Activated T-cell treated with anti-CD3 and anti-CD28 coated beads, Interleukin-2, amount 50 U/mL, for 1 hour (primary cell): ENCODE data around the gene SRMS.
"Not testable (repeated sequence)": the region's sequence is repeated elsewhere in the genome, so short reads cannot be mapped to it uniquely, and the experiment has no call there.

ENCODE experiments used
- DNase-seq: peaks from one replicate; pipeline ENCODE4 v3.0.0-alpha.2; 2020

The SRMS gene

DNA sequence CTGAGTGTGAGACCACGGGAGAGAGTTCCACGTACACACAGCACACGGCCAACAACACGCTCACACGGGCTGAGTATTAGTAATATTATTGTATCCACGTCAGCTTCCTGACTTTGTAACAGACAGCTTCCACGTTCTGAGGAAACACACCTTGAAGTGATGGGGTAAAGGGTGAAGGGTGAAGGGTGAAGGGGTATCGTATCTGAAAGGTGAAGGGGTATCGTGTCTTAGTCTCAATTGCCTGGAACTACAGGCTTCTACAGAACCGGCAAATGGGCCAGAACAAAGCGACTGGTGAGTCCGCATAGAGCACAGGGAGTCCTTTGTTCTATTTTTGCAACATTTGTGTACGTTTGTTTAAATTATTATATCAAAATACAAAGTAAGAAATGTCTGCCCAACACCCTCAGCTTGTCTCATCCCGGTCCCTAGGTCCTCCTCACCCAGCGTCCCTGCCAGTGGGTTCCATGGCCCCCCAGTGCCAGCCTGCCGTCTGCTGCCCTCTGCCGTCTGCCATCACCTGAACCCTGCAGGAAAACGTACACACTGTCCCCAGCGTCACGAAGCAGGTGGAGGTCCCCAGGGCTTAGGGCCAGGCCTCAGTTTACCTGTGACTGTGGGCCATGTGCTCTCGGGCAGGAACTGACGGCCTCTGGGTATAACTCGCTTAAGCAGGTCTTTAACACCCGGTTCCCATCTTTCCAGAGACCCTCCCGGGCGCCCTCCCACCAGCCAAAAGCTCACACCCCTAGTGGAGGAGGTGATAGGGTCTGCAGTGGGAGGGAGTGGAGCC, 30.9 kb upstream of the SRMS start:
- no peak for DNase-seq

DNA sequence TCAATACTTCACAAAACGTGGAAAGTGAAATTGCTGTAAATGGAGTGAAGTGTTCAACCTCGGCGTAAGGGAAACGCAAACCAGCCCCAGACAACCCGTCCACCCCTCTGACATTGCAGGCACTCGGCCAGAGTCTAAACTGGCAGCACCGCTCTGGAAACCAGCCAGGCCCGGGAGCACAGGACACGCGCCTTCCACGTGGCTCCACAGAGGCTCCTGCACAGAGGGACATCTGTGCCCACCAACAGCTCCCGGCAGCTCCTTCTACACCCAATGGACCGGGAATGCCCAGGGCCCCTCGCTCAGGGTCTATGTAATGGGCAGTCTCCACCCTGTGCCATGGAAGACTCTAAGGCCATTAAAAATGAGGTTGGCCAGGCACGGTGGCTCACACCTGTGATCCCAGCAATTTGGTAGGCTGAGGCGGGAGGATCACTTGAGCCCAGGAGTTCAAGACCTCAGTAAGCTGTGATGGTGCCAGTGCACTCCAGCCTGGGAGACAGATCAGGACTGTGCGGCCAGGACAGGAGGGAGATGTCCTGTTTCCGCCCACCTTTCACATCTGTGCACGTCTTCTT, 29.9 kb upstream of the SRMS start:
- no peak for DNase-seq

DNA sequence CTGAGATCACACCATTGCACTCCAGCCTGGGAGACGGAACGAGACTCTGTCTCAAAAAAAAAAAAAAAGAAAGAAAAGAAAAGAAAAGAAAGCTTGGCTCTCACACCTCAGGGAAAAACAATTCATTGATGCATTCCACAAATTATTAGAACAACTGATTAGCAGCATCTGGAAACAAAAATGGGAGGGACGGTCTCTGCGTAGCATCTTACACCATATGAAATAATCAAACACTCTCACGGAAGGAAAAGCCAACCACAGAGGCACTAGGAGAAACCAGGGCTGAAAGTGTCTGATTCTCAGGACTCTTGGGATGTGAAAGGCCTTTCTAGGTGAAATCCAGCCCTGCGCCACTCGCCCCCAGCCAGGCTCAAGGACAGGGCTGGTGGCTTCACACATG, 28.8 kb upstream of the SRMS start:
- no peak for DNase-seq

DNA sequence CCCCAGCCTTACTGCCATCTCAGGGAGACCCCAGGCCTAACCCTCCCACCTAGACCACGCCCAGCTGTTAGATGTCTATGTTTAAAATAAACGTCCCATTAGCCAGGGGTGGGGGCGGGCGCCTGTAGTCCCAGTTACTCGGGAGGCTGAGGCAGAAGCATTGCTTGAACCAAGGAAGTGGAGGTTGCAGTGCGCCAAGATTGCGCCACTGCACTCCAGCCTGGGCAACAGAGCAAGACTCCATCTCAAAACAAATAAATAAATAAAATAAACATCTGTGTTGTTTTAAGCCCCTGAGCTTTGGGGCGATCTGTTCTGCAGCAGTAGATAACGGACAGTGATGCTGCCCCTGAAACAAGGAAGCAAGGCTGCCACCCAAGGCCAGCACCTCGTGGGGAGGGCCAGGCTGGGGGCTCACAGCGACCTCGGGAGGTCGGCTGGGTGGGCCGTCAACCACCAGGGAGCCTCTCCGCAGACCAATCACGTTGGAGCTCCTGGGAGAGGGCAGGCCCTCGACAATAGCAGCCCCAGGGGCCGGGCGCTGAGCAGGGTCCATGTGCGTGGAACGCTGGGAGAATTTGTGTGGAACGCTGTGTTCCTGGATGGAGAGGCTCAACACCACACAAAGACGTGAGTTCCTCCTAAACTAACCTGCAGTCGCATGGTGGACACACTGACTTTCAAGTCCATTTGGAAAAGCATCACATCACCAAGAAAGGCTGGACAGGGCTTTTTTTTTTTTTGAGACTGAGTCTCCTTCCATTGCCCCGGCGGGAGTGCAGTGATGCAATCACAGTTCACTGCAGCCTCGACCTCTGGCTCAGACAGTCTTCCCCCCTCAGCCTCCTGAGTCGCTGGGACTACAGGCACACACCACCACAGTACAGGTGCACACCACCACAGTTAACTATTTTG, 27.5 kb upstream of the SRMS start:
- no peak for DNase-seq

DNA sequence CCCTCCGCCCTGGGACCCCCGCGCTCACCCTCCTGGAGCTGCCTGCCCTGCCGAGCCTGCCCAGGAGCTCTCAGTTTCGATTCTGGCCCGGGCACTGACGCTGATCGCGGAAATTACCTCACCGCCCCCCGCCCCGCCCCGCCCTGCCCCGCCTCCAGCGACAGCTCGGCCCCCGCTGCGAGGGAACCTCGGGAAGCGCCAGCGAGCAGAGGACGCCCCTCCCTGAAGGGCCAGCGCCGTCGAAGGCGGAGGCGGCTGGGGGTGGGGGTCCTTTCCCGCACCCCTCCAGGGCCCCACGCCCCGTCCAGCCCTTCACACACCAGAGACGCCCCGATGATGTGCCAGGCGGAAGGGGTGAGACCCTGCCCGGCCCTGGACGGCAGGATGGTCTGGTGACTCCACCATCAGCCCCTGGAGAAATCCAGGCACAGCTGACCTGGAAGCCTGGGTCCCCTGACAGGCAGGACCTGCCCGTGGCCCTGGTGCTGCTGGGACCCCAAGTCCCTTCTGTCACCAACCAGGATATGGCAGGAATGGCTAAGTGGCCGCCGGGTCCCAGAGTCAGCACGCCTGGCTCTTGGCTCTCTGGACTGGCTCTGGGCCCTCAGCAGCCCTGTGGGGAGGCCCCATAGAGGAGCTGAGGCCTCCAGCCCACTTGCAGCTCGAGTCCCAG, 26.7 kb upstream of the SRMS start, which contains the start of gene HELZ2:
Gene HELZ2, minus strand, starts transcription at position 84 of the 673 bp plus-strand sequence. CDS start 1,854 bp downstream, outside the sequence.
- DNase-seq = peak; percentile 71

DNA sequence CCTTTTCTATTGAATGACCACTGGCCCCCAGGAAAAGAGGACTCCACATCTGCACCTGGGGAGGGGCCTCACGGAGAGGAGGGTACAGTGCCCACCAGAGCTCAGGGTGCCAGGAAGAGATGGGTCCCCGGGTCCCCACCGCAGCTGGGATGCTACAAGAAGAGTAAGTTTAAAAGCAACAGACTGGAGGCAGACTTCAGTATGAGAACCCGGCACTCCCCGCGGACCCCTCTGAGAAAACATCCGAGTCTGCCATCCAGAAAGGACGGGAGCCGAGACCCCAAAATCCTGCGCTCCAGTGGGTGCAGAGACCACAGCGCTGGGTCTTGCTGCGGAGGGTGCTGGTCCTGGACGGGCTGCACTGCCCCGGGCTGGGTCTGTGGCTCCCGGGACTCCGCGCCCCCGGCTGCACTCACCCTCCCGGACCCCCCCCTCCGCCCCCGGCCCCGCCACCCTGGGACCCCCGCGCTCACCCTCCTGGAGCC, 26.1 kb upstream of the SRMS start:
- no peak for DNase-seq

DNA sequence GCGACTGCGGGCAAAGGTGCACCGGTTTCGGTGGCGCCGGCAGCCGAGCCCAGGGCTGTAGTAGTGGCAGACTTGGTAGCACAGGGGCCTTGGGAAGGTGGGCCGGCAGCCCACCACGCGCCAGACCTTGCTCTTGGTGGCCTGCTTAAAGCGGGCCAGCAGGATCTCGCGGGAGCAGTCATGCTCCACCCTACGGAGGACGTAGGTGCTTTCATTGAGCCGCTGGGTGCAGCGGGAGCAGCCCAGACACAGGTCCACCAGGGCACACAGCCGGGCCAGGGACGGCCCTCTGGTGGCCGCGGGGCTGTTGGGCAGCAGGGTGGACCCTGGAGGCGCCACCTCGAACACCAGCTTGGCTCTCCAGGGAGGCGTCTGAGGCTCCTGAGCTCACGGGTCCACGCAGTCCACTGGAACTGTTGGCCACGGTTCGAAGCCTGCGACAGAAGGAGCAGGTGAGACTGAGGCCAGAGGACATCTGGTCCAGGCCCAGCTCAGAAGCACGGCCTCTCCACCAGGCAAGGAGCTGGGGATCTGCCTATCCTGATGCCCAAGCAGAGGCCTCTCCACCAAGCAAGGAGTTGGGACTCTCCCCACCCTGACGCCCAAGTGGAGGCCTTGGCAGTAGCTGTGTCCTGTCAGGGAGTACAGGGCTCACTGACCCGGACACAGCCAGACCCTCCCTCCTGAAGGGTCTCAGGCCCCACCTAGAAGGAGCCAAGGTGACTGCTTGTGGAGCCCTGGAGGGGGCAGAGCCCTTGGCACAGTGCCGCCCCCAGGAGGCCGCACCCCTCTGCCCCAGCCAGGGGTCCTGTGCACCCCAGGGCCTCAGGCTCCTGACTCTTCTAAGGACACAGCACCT, 25.5 kb upstream of the SRMS start:
- DNase-seq = no peak

DNA sequence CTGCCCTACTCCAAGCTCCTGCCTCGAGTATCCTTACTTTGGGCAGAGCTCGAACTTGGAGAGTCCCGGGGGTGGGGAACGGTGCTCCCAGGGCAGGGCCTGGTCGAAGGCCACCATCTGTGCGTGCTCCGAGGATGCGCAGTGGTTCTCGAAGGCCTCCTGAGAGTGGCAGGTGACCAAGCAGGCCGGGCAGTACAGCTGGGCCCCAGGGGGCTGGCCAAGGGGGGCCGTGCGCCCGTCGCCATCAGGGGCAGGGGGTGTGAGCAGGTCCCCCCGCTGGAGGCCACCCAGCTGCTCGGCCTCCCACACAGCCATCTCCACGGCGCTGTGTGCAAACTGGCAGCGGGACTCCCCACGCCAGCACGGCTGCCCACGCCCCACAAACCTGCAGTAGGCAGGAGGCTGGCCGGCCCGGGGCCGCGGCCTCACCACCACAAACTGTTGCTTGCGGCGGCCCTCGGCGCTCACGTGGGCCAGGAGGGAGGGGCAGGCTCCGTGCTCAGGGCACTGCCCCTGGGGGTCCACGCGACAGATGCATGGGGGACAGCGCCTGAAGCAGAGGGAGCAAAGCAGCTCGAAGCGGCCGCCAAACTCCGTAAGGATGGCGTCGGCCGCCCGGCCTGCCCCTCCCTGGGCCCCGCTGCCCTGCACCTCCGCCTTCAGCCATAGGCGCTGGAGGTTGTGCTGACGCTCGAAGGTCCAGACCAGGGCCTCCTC, 24.7 kb upstream of the SRMS start:
- no peak for DNase-seq

DNA sequence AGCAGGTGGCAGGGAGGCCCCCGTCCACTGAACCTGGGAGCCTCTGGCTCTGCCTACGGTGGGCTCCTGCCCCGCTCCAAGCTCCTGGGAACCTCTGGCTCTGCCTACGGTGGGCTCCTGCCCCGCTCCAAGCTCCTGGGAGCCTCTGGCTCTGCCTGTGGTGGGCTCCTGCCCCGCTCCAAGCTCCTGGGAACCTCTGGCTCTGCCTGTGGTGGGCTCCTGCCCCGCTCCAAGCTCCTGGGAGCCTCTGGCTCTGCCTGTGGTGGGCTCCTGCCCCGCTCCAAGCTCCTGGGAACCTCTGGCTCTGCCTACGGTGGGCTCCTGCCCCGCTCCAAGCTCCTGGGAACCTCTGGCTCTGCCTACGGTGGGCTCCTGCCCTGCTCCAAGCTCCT, 23.5 kb upstream of the SRMS start:
- DNase-seq = not testable (repeated sequence)

DNA sequence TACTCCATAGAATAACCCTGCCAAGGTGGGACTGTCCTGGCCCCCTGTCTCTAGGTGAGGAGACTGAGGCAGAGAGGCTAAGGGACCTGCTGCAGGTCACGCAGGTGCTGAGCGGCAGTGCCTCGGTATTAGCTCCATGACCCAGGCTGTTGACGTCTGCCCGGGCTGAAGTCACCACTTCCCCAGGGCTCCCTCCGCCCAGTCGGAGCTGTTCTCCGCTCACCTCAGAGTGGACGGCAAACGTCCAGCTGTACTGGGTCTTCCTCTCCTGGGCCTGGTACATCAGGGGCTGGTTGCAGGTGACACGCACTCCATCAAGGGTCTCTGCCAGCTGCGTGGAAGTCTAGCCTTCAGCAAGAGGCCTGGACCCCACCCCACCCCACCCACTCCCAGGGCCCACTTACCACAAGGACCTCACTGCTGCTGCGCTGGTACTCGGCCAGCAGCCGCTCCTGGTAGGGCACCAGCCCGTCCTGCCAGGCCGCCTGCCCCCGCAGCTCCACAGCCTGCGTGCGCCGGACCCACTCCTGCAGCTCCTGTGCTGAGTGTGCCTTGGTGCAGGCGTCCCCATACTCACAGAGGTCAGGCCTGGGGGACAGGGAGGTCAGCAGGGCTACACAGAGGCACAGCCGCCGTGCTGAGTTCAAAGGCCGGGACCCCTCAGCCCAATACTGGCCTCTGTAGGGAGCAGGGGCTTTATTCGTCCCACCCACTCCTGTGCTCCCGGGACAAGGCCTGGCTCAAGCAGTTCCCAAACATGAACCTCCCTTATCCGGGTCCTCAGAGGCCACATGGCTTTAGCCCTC, 22.9 kb upstream of the SRMS start:
- no peak for DNase-seq

DNA sequence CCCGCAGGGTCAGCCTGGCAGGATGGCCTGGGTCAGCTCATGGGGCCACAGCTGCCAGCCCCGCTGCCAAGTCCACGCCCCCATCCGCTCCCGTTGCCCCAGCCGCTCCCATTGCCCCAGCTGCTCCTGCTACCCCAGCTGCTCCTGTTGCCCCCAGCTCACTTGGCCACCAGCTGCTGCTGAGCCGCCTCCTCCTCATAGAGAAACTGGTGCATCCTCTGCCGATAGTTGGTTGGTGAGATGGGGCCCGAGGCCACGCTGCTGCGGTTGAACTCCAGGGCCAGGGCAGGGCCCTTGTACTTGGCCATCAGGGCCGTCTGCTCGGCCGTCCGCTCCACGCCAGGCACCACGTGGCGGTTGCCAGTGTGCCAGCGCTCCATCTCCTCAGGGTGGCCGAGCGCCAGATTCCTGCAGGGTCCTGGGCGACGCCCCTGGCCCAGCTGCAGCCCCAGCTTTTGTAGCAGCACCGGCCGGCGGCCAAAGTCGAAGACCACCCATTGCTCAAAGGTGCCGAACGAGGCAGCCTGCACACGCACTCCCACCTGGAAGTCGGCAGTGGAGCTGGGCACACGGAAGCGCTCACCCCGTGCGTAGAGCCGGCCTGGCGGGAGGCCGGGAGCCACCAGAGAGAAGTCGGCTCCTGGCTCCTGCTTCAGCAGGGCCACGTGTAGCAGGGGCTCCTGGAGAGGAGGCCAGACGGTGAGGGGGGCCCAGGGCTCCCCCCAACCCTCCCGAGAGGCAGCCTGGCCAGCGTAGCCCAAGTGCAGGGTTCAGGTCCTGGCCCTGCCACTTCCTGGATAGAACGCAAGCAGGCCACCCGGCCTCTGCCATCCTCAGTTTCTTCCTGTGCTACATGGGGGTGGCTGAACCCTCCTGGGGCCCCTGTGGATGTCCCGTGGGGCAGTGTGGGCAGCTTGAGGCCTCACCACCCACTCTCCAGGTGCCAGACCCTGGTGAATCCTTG, 21.7 kb upstream of the SRMS start:
- no peak for DNase-seq

DNA sequence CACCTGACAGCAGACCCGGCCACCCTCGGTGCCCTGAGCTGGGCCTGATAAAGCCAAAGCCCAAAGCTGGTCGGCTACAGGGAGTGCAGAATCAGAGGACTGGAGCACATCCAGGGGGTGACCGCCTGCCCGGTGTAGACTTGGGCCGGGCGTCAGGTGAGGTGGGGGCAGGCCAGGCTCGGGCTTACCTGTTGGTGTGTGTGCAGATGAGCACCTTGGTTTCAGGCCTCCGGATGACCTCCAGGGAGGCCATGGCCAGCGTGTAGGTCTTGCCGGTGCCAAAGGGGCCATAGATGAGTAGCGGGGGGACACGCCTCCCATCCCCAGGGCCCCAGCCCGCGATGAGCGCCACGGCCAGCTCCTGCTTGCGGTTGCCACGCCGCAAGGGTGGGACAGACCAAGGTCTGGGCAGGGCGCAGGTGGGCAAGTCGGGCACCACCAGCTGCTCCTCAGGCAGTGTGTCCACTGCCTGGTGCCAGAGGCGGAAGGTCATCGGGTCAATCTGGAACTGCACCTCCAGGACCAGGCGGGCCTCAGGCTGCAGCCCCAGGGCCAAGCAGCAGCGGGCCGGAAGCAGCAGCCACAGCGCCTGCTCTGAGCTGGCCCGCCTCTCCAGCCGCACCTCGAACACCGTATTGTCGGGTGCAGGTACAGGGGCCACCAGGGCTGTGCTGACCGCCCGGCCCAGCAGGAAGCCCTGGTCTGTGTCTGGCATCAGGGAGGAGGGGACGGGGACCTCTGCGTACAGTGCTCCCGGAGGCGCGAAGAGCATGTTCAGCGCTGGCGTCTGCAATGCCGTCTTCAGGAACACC, 20.8 kb upstream of the SRMS start:
- DNase-seq = no peak

DNA sequence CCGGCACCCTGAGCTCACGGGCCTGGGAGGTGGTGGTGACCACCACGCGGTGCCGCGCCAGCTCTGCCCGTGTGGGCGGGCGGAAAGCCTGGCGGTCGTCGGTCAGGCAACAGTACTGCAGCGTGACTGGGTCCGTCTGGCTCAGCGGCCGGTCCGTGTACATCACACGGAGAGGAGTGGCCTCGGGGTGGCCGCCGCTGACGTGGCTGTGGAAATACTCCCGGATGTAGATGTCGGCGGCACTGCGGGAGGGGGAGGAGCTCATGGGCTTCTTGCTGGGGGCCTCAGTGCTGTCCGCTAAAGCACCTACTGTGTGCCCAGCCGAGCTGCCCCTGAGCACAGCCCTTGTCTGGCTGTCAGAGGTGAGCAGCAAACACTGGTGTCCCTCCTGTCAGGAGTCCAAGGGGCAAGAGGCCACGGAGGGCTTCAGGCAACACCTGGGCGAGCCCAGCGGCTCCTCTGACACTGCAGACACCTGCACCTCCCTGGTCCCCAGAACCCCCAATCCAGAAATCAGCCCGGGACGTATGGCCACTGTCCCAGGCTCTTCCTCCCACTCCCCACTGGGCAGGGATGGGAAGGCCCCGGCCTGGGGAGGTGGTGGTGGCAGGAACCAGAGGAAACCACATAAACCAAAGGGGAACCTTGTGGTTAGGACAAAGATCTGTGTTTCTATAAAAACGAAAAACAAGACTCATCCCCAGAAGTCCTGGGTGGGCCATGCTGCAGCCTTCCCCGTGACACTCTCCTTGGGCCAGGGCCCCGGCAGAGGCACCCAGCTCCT, 20.0 kb upstream of the SRMS start:
- peak; percentile 62 for DNase-seq

DNA sequence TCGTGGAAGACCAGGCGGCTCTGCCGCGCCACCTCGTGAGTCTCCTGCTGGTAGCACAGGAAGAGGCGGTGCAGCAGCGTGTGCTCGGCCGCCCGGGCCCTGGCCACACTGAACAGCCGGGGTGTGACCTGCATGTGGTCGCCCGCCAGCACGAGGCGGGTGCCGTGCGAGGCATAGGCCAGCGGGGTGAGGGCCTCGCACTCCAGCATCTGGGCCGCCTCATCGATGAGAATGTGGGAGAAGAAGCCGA, 19.5 kb upstream of the SRMS start:
- no peak for DNase-seq

DNA sequence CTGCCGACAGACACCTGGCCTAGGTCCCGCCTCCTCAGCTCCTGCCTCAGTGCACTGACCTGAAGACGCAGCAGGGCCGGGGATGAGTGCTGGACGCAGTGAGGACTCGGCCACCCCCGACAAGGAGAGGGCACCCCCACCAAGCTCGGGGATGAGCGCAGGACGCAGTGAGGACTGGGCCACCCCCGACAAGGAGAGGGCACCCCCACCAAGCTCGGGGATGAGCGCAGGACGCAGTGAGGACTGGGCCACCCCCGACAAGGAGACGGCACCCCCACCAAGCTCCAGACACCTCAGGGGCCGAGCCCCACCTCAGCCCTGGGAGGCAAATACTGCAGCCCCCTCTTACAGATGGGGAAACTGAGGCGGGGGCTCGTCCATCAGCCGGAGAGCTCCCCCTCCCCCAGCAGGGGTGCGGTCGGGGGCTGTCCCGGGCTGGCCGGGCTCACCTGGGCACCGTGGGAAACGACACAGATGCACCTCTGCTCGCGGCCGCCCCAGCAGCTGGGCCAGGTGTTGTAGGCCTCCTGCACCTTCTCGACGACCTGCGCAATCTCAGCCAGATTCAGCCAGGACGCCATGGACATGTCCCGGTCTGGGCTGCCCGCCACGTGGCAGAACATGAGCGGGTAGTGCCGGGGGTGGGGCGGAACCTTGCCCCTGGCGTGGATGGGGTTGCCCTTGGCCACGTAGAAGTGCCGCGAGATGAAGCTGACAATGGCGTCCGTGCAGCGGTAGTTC, 19.0 kb upstream of the SRMS start:
- no peak for DNase-seq

DNA sequence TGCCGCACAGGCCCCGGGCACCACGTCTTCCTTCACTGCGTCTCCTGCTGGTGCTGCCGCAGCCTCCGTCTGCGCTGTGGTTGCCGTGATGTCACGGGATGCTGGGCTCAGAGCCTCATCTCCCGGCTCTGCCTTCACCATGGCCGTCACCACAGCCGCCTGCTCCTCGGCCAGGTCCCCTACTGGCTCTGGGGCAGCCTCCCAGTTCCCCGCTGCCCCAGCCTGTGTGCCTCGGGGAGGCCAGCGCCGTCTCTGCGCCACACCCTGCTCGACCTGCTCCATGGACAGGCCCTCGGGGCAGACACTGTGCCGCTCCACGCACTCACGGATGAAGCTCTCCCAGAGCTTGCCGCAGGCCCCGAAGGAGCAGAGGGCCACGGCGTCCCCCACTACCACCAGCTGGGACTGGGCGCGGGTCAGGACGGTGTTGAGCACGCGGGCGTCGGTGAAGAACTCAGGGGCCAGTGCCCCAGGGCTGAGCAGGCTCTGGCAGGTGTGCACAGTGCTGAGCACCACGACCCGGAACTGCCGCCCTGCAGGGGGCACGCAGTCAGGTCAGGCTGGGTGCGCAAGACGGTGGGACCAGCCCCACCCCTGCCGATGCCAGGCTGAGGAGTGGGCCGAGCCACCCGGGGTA, 18.3 kb upstream of the SRMS start:
- DNase-seq = no peak
